Measurements from ENCODE around the gene NUCKS1.

Gene NUCKS1

DNA sequence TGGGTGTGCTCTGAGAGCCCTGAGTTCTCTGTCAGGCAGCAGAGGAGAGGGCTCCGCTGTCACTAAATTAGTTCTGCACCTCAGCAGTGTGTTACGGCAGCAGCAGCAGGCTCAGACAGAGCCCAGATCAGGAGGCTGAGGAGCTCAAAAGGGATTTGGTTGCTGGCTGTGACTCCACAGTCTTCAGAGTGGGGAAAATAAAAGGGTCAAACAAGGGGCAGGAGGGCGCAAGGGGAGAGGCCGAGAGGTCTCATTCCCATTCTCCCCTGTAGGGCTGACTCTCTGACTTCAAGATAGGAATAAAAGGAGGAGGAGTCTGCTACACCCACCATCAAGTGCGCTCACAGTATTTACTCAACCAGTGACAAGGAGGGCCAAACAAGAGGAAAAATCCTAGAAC is 60.5 kb downstream of the NUCKS1 start:
- no peaks in the 10 kb centered on the region for H3K79me2 ChIP-seq (ENCODE audit: insufficient read depth, low read length)
- H2AFZ ChIP-seq (ENCODE audit: low read length), result no peak overlapping the region
- no peak for TF ChIP-seq EZH2phosphoT487 (IDR thresholded peaks at IDR 0.05; ENCODE audit: borderline replicate concordance)
- no peak for TF ChIP-seq CTCF (conservative IDR thresholded peaks at IDR 0.05; ENCODE audit: low read length)
- no peak overlapping the region for H3K4me2 ChIP-seq (ENCODE audit: low read depth, low read length, poor library complexity, severe bottlenecking)
- H3K4me1 ChIP-seq (ENCODE audit: insufficient read depth, low read length, poor library complexity, severe bottlenecking), result peaks cover 52% of the 10 kb centered on the region
- H3K9ac ChIP-seq (ENCODE audit: low read depth, low read length, poor library complexity, severe bottlenecking), result no peak overlapping the region
- no peaks in the 10 kb centered on the region for H4K20me1 ChIP-seq (ENCODE audit: insufficient read depth, low read length, poor library complexity, severe bottlenecking)
- no peaks in the 10 kb centered on the region for H3K36me3 ChIP-seq (ENCODE audit: insufficient read depth, low read length)
- H3F3A ChIP-seq (ENCODE audit: low read depth), result peaks cover 9% of the 10 kb centered on the region
- no peaks in the 10 kb centered on the region for H3K9me2 ChIP-seq (replicated peaks; ENCODE audit: low read depth, low read length)
- H3K27me3 ChIP-seq (ENCODE audit: insufficient read depth, low read length, poor library complexity, severe bottlenecking), result no peaks in the 10 kb centered on the region
- no peaks in the 10 kb centered on the region for H3K9me3 ChIP-seq (ENCODE audit: insufficient read depth, low read depth, low read length)
- H3K4me3 ChIP-seq (ENCODE audit: low read length, poor library complexity, severe bottlenecking), result no peak overlapping the region

- Histone ChIP-seq H4K20me1 (ENCODE audit: insufficient read depth, low read length, poor library complexity, severe bottlenecking) (no peaks in the 10 kb centered on the region), H3K4me3 (ENCODE audit: low read length, poor library complexity, severe bottlenecking) (no peak overlapping the region)
These were observed 61.6 kb downstream of the NUCKS1 start for GRCh38 chr1:205688171-205689080.

DNA sequence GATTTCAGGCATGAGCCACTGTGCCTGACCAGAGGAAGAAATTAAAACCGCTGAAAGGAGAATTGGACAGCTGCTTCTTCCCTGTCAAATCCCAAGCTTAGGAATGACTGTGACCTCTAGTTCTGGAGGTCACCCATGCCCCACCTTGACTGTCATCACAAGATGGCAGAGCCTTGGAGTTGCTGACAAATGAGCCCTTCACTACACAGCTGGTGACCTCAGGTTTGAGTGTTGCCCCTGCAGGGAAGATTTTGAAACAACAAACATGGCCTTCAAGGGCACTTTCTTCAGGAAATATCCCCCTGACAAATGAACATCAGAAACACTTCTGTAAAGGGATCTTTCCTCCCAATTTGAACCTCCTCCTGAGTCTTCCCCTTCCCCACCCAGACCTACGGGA is 62.7 kb downstream of the NUCKS1 start:
- no peaks in the 10 kb centered on the region for H3K36me3 ChIP-seq (ENCODE audit: insufficient read depth, low read length)

More at GRCh38 chr1:205688171-205689080, 61.6 kb downstream of the NUCKS1 start:
- no peak for TF ChIP-seq CTCF (conservative IDR thresholded peaks at IDR 0.05; ENCODE audit: low read length)
- no peak for TF ChIP-seq EZH2phosphoT487 (IDR thresholded peaks at IDR 0.05; ENCODE audit: borderline replicate concordance)
- Histone ChIP-seq H3K4me2 (ENCODE audit: low read depth, low read length, poor library complexity, severe bottlenecking) (no peak overlapping the region), H3F3A (ENCODE audit: low read depth) (peaks cover 4% of the 10 kb centered on the region), H3K9me2 (replicated peaks; ENCODE audit: low read depth, low read length) (no peaks in the 10 kb centered on the region), H3K9me3 (ENCODE audit: insufficient read depth, low read depth, low read length) (no peaks in the 10 kb centered on the region), H3K79me2 (ENCODE audit: insufficient read depth, low read length) (no peaks in the 10 kb centered on the region), H3K27me3 (ENCODE audit: insufficient read depth, low read length, poor library complexity, severe bottlenecking) (no peaks in the 10 kb centered on the region), H2AFZ (ENCODE audit: low read length) (no peak overlapping the region), H3K4me1 (ENCODE audit: insufficient read depth, low read length, poor library complexity, severe bottlenecking) (peaks cover 42% of the 10 kb centered on the region), H3K9ac (ENCODE audit: low read depth, low read length, poor library complexity, severe bottlenecking) (no peak overlapping the region), H3K36me3 (ENCODE audit: insufficient read depth, low read length) (no peaks in the 10 kb centered on the region)

More for the DNA sequence above, 62.7 kb downstream of the NUCKS1 start:
- no peak for TF ChIP-seq CTCF (conservative IDR thresholded peaks at IDR 0.05; ENCODE audit: low read length)
- no peak for TF ChIP-seq EZH2phosphoT487 (IDR thresholded peaks at IDR 0.05; ENCODE audit: borderline replicate concordance)
- Histone ChIP-seq H3K79me2 (ENCODE audit: insufficient read depth, low read length) (no peaks in the 10 kb centered on the region), H3K9me3 (ENCODE audit: insufficient read depth, low read depth, low read length) (no peaks in the 10 kb centered on the region), H3K4me1 (ENCODE audit: insufficient read depth, low read length, poor library complexity, severe bottlenecking) (peaks cover 30% of the 10 kb centered on the region), H3K4me2 (ENCODE audit: low read depth, low read length, poor library complexity, severe bottlenecking) (no peak overlapping the region), H3K9me2 (replicated peaks; ENCODE audit: low read depth, low read length) (no peaks in the 10 kb centered on the region), H3K9ac (ENCODE audit: low read depth, low read length, poor library complexity, severe bottlenecking) (no peak overlapping the region), H3F3A (ENCODE audit: low read depth) (peaks cover 4% of the 10 kb centered on the region), H2AFZ (ENCODE audit: low read length) (peak overlapping the region; percentile 74; the same call in 1 of the 2 replicates), H3K4me3 (ENCODE audit: low read length, poor library complexity, severe bottlenecking) (no peak overlapping the region), H3K27me3 (ENCODE audit: insufficient read depth, low read length, poor library complexity, severe bottlenecking) (no peaks in the 10 kb centered on the region), H4K20me1 (ENCODE audit: insufficient read depth, low read length, poor library complexity, severe bottlenecking) (no peaks in the 10 kb centered on the region)
